Choroid plexus epithelial cell (primary cell): ENCODE measurements around the gene ADAM12.

ENCODE experiments used
- DNase-seq: peaks from one replicate; pipeline ENCODE4 v3.0.0-alpha.2; 2010; ENCODE audit warnings: low read depth
- H3K4me3 ChIP-seq: 2 replicates; pipeline ENCODE4 v1.5.1; 2011; ENCODE audit warnings: low read depth, mild to moderate bottlenecking, control low read depth, low read length, moderate library complexity
- CTCF ChIP-seq: conservative IDR thresholded peaks from 2 replicates; pipeline ENCODE4 v1.5.1; 2011; ENCODE audit warnings: low read depth, mild to moderate bottlenecking, control low read depth, inconsistent platforms, low read length, moderate library complexity

ADAM12 gene

GRCh38 chr10:126198681-126199080 is 189.6 kb downstream of the ADAM12 start:
- no peak for TF ChIP-seq CTCF
- no peak overlapping the region for H3K4me3 ChIP-seq
- DNase-seq, result peak; percentile 29

GRCh38 chr10:126197036-126197543 is 191.2 kb downstream of the ADAM12 start:
- DNase-seq, result no peak
- TF ChIP-seq CTCF, result no peak
- no peak overlapping the region for H3K4me3 ChIP-seq

GRCh38 chr10:126196281-126196680 is 192.0 kb downstream of the ADAM12 start:
- no peak for TF ChIP-seq CTCF
- DNase-seq, result no peak
- H3K4me3 ChIP-seq, result no peak overlapping the region

- no peak overlapping the region for H3K4me3 ChIP-seq
- DNase-seq, result no peak
- TF ChIP-seq CTCF, result no peak
Observed at GRCh38 chr10:126191192-126191591, 197.1 kb downstream of the ADAM12 start.

- no peak for TF ChIP-seq CTCF
- H3K4me3 ChIP-seq, result no peak overlapping the region
- no peak for DNase-seq
Observed at GRCh38 chr10:126188679-126189200, 199.5 kb downstream of the ADAM12 start.

GRCh38 chr10:126187399-126187798 is 200.9 kb downstream of the ADAM12 start:
- no peak for DNase-seq
- peak; percentile 16 for TF ChIP-seq CTCF
- no peak overlapping the region for H3K4me3 ChIP-seq

GRCh38 chr10:126186766-126187165 is 201.5 kb downstream of the ADAM12 start:
- no peak for TF ChIP-seq CTCF
- H3K4me3 ChIP-seq, result no peak overlapping the region
- no peak for DNase-seq
